H4 (cell line): ENCODE data around the gene IGFBP4. TPM values are rescaled to one million over a fixed set of nuclear protein-coding genes. Genes with fewer than 3 reads are reported as not detected.
"Not testable (repeated sequence)": the region's sequence is repeated elsewhere in the genome, so short reads cannot be mapped to it uniquely, and the experiment has no call there.

Experiments
- DNase-seq: peaks from one replicate; pipeline ENCODE4 v3.0.0-alpha.2; 2015; ENCODE audit warnings: low spot score
- total RNA-seq: library from RNA; depleted of rRNA; stranded (reverse); fragments of >200 nt; shearing (Covaris generic); gene quantifications from 2 replicates; pipeline ENCODE4 v1.2.3, GENCODE V29; 2014; rRNA removed

The IGFBP4 gene
- 6.2 and 7.2 TPM in 2 replicates for total RNA-seq

- DNase-seq = peak; percentile 59
Measured at GRCh38 chr17:40443196-40443987, at the start of gene IGFBP4. Gene IGFBP4 (plus strand): TSS chr17:40443450. CDS start chr17:40443736, 286 bp downstream.

DNA sequence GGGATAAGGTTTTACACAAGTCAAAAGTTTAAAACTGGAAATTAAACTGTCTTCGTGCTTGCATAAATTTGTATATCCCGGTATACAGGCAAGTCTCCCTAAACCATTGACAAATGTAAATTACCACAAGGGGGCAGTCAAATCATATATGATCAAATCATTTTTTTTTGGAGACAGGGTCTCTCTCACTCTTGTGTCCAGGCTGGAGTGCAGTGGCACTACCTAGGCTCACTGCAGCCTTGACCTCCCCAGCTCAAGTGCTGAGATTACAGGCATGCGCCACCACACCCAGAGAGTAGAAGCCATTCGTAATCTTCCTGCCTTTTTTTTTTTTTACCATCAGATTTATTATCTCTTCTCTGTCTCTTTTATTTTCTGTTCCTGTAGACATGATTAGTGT, 44.1 kb upstream of the IGFBP4 start:
- peak; percentile 27 for DNase-seq

DNA sequence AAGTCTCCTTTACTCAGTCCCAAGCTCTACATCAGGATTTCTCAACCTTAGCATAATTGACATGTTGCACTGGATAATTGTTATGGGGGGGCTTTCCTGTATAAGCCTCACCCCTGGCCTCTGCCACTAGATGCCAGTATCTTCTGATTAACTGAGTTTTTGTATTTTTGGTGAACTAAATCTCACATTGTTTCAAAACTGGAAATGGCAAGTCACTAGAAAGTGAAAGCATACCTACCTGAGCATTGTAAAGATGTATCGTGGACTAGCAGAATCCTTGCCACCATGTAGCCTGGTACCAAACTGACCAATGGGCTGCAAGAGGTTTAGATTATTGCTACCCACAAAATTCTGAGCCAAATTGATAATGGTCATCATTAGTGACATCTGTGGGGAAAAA, 40.6 kb upstream of the IGFBP4 start:
- DNase-seq = no peak

DNA sequence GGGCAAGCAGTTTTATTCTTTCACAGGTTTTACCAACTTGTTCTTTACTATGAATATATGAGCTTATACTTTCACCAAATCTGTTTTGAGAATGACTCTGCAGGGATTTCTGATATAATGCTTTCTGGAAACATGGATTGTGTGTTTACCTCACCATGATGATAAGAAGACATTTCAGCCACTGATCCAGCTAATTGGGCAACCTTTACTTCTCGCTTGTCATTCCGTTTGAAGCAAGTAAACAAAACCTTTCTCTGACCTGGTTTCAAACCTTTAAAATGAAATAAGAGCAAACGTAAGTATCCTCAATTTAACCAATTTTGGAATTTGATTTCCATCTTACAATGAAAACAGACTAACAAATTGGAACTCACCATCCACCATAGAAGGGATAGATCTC, 39.2 kb upstream of the IGFBP4 start:
- no peak for DNase-seq

DNA sequence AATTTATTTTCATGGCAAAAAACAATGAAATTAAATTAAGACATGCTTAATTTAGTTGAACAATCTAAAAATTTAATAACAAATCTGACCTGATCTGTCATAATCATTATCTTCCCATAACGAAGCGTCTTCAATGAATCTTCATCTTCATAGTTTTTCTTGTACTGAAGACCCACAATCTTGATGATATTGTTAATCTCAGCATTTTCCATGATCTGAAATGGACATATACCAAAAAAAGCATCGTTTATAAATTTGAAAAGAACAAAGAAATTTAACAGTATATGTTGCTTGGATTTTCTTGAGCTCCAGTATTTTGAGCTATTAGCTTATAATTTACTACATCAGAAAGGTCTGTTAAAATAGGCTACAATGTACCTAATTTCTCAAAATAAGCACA, 35.8 kb upstream of the IGFBP4 start:
- DNase-seq = no peak

GRCh38 chr17:40409540-40409939, 33.7 kb upstream of the IGFBP4 start:
- DNase-seq = not testable (repeated sequence)

- no peak for DNase-seq
Measured at GRCh38 chr17:40410082-40410481, 33.2 kb upstream of the IGFBP4 start.

DNA sequence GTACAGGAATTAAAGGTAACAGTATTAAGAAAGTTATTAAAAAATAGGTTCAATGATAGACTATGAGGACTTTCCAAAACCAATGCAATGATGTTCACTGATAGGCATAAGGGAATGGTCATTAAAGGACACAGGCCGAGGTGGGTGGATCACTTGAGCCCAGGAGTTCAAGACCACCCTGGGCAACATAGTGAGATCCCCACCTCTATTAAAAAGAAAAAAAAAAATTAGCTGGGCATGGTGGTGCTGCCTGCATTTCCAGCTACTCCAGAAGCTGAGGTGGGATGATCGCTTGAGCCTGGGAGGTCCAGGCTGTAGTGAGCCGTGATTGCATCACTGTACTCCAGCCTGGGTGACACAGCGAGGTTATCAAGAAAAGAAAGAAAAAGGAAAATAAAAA, 31.4 kb upstream of the IGFBP4 start:
- no peak for DNase-seq

DNA sequence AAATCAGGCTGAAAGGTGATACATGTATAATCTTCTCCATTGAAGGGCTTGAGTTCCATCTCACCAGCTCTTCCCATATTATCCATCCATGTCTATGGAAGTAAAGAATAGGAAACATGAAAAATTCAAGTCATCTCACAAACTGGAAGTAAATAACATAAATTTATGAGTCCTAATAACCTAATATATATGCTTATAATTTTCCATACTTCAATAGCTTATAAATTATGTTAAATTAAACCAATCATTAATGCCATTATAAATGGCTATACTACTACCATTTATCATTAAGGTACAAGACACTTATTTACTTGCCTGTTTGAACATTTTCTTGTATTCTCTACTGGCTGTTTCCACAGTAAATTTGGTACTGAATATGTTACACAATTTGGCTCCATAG, 30.4 kb upstream of the IGFBP4 start:
- DNase-seq = no peak

DNA sequence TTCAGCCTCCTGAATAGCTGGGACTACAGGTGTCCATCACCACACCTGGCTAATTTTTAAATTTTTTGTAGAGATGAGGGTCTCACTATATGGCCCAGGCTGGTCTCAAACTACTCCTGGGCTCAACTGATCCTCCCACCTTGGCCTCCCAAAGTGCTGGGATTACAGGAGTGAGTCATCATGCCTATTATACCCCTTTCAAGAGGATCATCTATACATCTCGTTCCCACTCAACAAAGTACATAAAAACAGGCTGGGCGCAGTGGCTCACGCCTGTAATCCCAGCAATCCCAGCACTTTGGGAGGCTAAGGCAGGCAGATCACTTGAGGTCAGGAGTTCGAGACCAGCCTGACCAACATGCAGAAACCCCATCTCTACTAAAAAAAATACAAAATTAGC, 28.9 kb upstream of the IGFBP4 start:
- DNase-seq = not testable (repeated sequence)

GRCh38 chr17:40415390-40415789, 27.9 kb upstream of the IGFBP4 start:
- DNase-seq = no peak

DNA sequence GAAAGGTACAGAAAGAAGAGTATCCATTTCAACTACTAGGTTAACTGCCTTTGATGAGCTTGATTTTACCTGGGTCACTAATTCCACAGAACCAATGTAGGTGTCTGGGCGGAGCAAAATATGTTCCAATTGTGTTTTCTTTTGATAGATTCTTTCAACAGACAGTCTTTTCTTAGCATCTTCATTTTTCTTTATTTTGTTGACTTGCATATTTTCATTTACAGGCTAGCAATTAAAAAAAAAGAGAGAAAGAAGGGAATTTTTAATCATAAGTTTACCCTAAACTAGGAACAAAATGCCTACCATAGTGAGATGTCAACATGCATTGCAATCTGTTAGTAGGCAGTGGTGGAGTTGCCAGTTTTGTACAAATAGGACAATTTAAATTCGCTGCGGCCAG, 26.6 kb upstream of the IGFBP4 start:
- DNase-seq = no peak

GRCh38 chr17:40417258-40417608, 26.0 kb upstream of the IGFBP4 start:
- no peak for DNase-seq

DNA sequence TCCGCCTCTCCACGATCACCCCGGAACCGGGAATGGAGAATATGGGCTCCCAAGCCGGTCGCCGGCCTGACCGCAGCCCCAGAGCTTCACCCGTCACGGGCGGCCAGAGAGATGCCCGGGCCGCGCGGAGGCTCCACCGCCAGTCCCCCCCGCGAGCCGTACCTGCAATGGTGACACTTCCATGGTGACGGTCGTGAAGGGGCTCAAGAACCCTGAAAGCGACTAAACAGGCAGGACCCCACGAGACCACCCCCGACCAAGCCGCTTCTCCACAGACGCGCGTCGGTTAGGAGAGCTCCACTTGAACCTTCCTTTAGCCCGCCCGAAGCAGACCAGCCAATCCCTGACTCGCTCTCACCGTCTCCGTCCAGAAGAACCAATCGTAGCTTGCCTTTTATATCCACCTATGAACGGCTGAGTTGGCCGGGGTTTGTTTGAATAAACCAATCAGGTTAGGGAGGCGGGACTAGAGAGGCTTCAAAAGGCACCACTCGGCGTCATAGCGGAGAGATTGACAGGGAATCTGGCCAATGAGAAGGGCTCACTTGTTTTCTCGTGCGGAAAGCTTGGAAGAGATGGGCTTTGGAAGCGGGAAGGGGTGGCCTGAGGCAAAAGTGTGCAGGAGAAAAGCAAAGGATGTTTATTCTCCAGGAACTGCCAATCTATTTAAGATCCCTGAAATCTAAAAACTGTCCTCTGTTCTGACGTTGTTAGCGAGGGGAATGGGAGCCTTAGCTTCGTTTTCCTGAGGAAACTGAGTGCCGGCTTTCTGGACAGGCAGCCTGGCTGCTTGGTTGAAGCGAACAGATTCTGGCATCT, 25.4 kb upstream of the IGFBP4 start, which contains the start of gene TOP2A:
TOP2A (minus strand) TSS at position 288 of the 819 bp plus-strand sequence; CDS start at position 183, 105 bp downstream.
- DNase-seq = peak; percentile 99

DNA sequence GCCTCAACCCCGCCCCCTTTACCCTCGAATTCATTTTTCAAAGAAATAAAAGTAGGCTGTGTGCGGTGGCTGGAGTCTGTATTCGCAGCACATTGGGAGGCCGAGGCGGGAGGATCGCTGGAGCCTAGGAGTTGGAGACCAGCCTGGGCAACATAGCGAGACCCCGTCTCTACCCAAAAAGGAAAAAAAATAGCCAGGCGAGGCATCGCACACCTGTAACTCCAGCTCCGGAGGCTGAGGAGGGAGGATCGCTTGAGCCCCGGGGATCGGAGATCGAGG, 24.9 kb upstream of the IGFBP4 start:
- DNase-seq = no peak

DNA sequence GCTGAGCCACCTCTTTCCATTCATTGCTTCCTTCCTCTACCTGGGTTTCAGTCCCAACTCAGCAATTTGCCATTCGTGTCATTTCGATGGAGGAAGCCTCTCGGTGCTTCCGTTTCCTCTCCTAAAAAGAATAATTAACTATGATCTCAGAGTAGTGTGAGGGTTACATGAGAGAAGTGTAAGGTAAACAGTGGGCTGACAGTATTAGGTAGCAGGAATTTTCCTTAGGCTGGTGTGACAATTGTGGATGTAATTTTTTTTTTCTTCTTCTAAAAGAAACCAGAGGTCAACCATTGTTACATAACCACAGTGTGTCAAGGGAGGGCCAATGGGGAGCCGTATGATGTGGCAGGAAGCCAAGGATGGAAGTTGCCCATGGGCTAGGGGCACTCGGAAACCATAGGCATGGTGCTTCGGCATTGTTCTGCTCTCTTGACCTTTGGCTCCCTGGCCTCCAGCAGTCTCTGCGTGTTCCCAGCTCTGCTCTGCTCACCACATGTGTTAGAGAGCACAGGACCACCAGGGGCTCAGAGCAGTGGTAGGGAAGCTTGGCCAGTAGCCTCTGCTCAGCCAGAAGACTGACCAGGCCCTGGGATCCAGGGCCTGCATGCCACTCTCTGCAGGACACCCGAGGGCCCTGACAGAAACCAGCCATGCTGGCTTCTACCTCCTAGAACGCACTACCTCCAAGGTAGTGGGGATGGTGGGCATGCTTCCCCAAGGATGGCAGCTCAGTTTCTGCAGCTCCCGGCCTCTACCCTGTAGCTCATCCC, 23.5 kb upstream of the IGFBP4 start:
- peak; percentile 30 for DNase-seq

DNA sequence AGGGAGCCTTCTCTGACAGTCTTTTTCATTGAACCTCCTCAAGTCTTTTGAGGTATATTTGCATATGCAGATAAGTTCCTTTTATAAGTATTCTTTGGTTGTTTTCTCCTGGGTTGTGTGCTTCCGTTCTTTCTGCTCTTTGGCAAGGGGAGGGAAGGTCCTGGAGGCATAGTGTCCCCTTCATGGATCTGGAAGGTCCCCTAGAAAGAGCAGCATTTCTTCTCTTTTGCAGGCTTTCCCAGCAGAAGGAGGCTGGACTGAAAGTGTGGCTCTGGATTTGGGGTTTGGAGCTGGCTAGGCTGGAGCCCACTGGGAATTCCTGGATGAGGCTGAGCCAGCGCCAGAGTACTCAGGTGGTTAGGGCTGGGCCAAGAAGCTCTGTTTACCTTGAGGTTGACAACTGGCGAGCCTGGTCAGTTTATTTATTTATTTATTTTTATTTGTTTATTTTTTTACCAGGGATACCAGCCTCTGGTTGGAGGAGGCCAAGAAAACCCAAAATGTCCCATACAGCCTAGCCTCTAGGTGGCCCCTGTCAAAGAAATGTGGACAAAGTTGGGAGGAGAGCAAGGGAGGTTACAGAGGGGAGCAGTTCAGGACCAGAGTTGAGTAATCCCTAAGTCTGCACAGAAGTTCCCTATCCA, 20.1 kb upstream of the IGFBP4 start:
- peak; percentile 74 for DNase-seq

GRCh38 chr17:40425741-40426140, 17.5 kb upstream of the IGFBP4 start:
- DNase-seq = no peak

GRCh38 chr17:40427002-40427491, 16.2 kb upstream of the IGFBP4 start:
- no peak for DNase-seq

DNA sequence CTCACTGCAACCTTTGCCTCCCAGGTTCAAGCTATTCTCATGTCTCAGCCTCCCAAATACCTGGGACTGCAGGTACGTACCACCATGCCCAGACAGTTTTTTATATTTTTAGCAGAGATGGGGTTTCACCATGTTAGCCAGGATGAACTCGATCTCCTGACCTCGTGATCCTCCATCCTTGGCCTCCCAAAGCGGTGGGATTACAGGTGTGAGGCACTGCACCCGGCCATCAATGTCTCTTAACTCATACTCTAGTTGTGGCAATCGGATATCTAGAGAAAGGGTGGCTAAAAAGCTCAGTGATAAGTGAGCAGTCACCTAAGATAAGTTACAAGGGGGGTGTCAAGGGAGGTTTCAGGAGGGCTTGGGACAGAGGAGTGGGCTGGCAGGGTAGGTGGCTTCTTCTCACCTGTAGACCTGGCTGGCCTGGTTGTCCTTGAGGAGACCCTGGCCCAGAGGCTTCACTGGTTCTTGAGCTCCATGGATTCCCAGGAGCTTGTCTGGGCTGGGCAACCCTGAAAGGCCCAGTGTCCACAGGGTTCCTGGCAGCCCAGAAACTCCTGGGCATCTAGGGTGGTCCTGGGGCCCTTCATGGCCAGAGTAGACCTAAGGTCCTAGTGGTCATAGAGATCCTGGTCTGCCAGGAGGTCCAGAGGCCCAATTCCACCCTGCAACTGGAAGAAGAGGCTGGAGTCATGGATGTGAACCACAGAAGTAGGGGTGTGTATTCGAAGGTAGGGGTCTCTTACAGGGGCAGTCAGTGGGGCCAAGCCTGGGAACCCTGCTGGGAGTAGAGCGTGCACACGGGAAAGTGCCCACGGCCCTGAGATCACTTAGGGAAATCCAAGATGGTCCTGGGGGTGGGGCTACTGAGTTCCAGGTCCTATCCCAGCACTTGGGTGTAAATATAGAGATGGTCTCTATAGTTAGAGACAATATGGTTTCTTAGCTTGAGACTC, 12.7 kb upstream of the IGFBP4 start:
- DNase-seq = no peak

DNA sequence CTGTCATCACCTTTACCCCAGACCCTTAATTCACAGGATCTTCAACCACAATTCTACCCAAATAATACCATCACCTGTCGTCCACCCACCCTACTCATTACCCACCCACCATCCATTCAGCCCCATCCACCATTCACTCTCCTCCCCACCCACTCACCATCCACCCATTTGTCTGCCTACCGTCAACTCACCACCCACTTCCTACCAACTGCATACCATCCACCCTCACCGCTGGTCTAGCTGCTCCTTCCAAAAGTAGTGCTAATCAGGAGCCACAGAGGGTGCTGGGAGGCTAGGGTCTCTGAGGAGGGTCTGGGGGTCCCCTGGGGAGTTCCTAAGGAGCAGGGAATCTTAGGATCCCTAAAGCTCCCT, 12.0 kb upstream of the IGFBP4 start:
- DNase-seq = no peak
